ENCODE measurements around the gene CNOT2. TPM values are rescaled to one million over a fixed set of nuclear protein-coding genes. Genes with fewer than 3 reads are reported as not detected.
"Not testable (repeated sequence)": the region's sequence is repeated elsewhere in the genome, so short reads cannot be mapped to it uniquely, and the experiment has no call there.

The CNOT2 gene
- total and polyA plus RNA-seq, 4 experiments from 2014 or later: 93.5 to 121 (median 117) TPM

GRCh38 chr12:70290116-70290515 lies 46.9 kb downstream of the CNOT2 start:
- ChIA-PET CTCF (ENCODE audit: partially characterized antibody) (no interaction called here), POLR2A (ENCODE audit: partially characterized antibody) (no interaction called here)
- Mint-ChIP-seq H3K27me3 (no peaks in the 10 kb centered on the region), H3K36me3 (peaks cover 40 to 41% of the 10 kb centered on the region in 2 donors), H3K4me3 (peak overlapping the region in 1 of 8 donors; percentile 48), H3K4me1 (peaks cover 43 to 66% (median 58%) of the 10 kb centered on the region in 4 donors), H3K27ac (peak overlapping the region in 3 of 7 donors; percentile 2 to 18 (median 8)), H3K9me3 (no peaks in the 10 kb centered on the region)
- intact Hi-C loops (cut with micrococcal nuclease): no loop called here
- H3K27me3 ChIP-seq (ENCODE audit: insufficient read depth, low read length): no peaks in the 10 kb centered on the region
- no peak overlapping the region for H3K27ac ChIP-seq (ENCODE audit: low read depth, low read length)
- no peak overlapping the region for H3K4me3 ChIP-seq (ENCODE audit: low read length in 2 of 2)
- H3K4me1 ChIP-seq (ENCODE audit: insufficient read depth, low read length): peaks cover 8% of the 10 kb centered on the region
- no peaks in the 10 kb centered on the region for H3K9me3 ChIP-seq (ENCODE audit: control insufficient read depth in 1 of 2, low read length in 2 of 2)
- DNase-seq: no peak
- H3K36me3 ChIP-seq (ENCODE audit: insufficient read depth, low read length): peaks cover 6% of the 10 kb centered on the region

GRCh38 chr12:70292017-70292776 lies 49.0 kb downstream of the CNOT2 start:
- Histone ChIP-seq H3K4me3 (ENCODE audit: low read length in 2 of 2) (no peak overlapping the region), H3K27me3 (ENCODE audit: insufficient read depth, low read length) (no peaks in the 10 kb centered on the region), H3K4me1 (ENCODE audit: insufficient read depth, low read length) (peaks cover 8% of the 10 kb centered on the region), H3K27ac (ENCODE audit: low read depth, low read length) (no peak overlapping the region), H3K36me3 (ENCODE audit: insufficient read depth, low read length) (no peaks in the 10 kb centered on the region), H3K9me3 (ENCODE audit: control insufficient read depth in 1 of 2, low read length in 2 of 2) (no peaks in the 10 kb centered on the region)
- H3K4me3 Mint-ChIP-seq: peak overlapping the region in 1 of 8 donors; percentile 3
- peaks cover 35 to 42% of the 10 kb centered on the region in 2 donors for H3K36me3 Mint-ChIP-seq
- CTCF ChIA-PET (ENCODE audit: partially characterized antibody): no interaction called here
- intact Hi-C loops (cut with micrococcal nuclease): no loop called here
- peaks cover 37 to 61% (median 50%) of the 10 kb centered on the region in 4 donors for H3K4me1 Mint-ChIP-seq
- POLR2A ChIA-PET (ENCODE audit: partially characterized antibody): no interaction called here
- DNase-seq: no peak
- H3K27ac Mint-ChIP-seq: peak overlapping the region in 2 of 7 donors; percentile 34 to 36
- no peaks in the 10 kb centered on the region for H3K9me3 Mint-ChIP-seq
- H3K27me3 Mint-ChIP-seq: no peaks in the 10 kb centered on the region

- not testable (repeated sequence) for H3K9me3 ChIP-seq (ENCODE audit: control insufficient read depth in 1 of 2, low read length in 2 of 2); H3K27ac ChIP-seq (ENCODE audit: low read depth, low read length); H3K27me3 ChIP-seq (ENCODE audit: insufficient read depth, low read length); H3K36me3 ChIP-seq (ENCODE audit: insufficient read depth, low read length); H3K4me3 ChIP-seq (ENCODE audit: low read length in 2 of 2); H3K27me3 Mint-ChIP-seq
- H3K9me3 Mint-ChIP-seq: peaks cover 0 to 19% (median 6%) of the 10 kb centered on the region in 8 donors
- intact Hi-C loops (cut with micrococcal nuclease): loop anchor here (5.0 kb wide), 1 partner anchor 63 kb away; the partner anchor contains the start of gene CNOT2
- H3K36me3 Mint-ChIP-seq: peaks cover 43 to 45% of the 10 kb centered on the region in 2 donors
- DNase-seq: peak; percentile 11 to 67 (median 36)
- H3K4me3 Mint-ChIP-seq: peak overlapping the region; percentile 45 to 85 (median 73)
- peaks cover 22% of the 10 kb centered on the region for H3K4me1 ChIP-seq (ENCODE audit: insufficient read depth, low read length)
- ChIA-PET POLR2A (ENCODE audit: partially characterized antibody) (interaction anchor here (1.0 to 1.8 kb wide), 3 partner anchors 10 to 61 kb away, joined by 3 to 8 read pairs (median 5); partner anchors contain the start of gene CNOT2), CTCF (ENCODE audit: partially characterized antibody) (interaction anchor here (0.7 to 1.3 kb wide), 2 partner anchors 15 kb away, joined by 3 read pairs; no protein-coding TSS in a partner anchor)
- H3K4me1 Mint-ChIP-seq: peaks cover 34 to 61% (median 46%) of the 10 kb centered on the region in 4 donors
- H3K27ac Mint-ChIP-seq: peak overlapping the region in 6 of 7 donors; percentile 68 to 91 (median 88)
These were observed 61.7 kb downstream of the CNOT2 start for GRCh38 chr12:70304684-70305555.

DNA sequence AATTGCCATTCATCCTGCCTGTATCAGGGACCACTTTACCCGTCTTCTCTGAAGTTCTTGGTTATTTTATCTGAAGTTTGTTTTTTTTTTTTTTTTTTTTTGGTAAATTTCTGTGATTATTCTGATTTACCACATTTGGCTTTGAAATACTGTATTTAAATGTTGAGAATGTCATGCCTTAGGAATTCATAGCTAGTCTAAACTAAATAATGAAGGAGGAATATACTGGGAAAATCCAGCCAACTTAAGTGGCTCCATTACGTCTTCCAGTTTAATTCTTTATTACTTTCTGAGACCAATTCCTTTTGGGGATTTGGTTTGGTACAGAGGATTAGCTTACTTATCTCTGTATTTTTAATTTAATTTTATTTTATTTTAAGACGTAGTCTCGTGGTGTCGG lies 62.6 kb downstream of the CNOT2 start:
- peaks cover 43 to 48% of the 10 kb centered on the region in 2 donors for H3K36me3 Mint-ChIP-seq
- intact Hi-C loops (cut with micrococcal nuclease): loop anchor here (5.0 kb wide), 1 partner anchor 63 kb away; the partner anchor contains the start of gene CNOT2
- DNase-seq: no peak

GRCh38 chr12:70306676-70307075 lies 63.4 kb downstream of the CNOT2 start:
- Mint-ChIP-seq H3K9me3 (peaks cover 0 to 14% (median 4%) of the 10 kb centered on the region in 8 donors), H3K4me1 (peaks cover 44 to 65% (median 54%) of the 10 kb centered on the region in 4 donors), H3K36me3 (peaks cover 40 to 42% of the 10 kb centered on the region in 2 donors), H3K4me3 (peak overlapping the region in 1 of 8 donors; percentile 45), H3K27me3 (no peaks in the 10 kb centered on the region), H3K27ac (peak overlapping the region in 2 of 7 donors; percentile 13 to 62)
- H3K4me1 ChIP-seq (ENCODE audit: insufficient read depth, low read length): peaks cover 22% of the 10 kb centered on the region
- CTCF ChIA-PET (ENCODE audit: partially characterized antibody): interaction anchor here (1.2 to 1.3 kb wide), 2 partner anchors 14 to 17 kb away, joined by 3 read pairs; no protein-coding TSS in a partner anchor
- no peaks in the 10 kb centered on the region for H3K36me3 ChIP-seq (ENCODE audit: insufficient read depth, low read length)
- no peak overlapping the region for H3K27ac ChIP-seq (ENCODE audit: low read depth, low read length)
- POLR2A ChIA-PET (ENCODE audit: partially characterized antibody): no interaction called here
- no peak overlapping the region for H3K4me3 ChIP-seq (ENCODE audit: low read length in 2 of 2)
- intact Hi-C loops (cut with micrococcal nuclease): loop anchor here (5.0 kb wide), 1 partner anchor 64 kb away; the partner anchor contains the start of gene CNOT2
- H3K27me3 ChIP-seq (ENCODE audit: insufficient read depth, low read length): no peaks in the 10 kb centered on the region
- H3K9me3 ChIP-seq (ENCODE audit: control insufficient read depth in 1 of 2, low read length in 2 of 2): no peaks in the 10 kb centered on the region
- no peak for DNase-seq

More for the DNA sequence above, 62.6 kb downstream of the CNOT2 start:
- Histone ChIP-seq H3K9me3 (ENCODE audit: control insufficient read depth in 1 of 2, low read length in 2 of 2) (no peaks in the 10 kb centered on the region), H3K36me3 (ENCODE audit: insufficient read depth, low read length) (no peaks in the 10 kb centered on the region), H3K27me3 (ENCODE audit: insufficient read depth, low read length) (no peaks in the 10 kb centered on the region), H3K27ac (ENCODE audit: low read depth, low read length) (no peak overlapping the region), H3K4me1 (ENCODE audit: insufficient read depth, low read length) (peaks cover 22% of the 10 kb centered on the region), H3K4me3 (ENCODE audit: low read length in 2 of 2) (no peak overlapping the region)
- peaks cover 0 to 14% (median 6%) of the 10 kb centered on the region in 8 donors for H3K9me3 Mint-ChIP-seq
- H3K4me1 Mint-ChIP-seq: peaks cover 37 to 65% (median 50%) of the 10 kb centered on the region in 4 donors
- no peaks in the 10 kb centered on the region for H3K27me3 Mint-ChIP-seq
- H3K4me3 Mint-ChIP-seq: peak overlapping the region in 2 of 8 donors; percentile 42 to 47
- peak overlapping the region in 3 of 7 donors; percentile 24 to 77 (median 69) for H3K27ac Mint-ChIP-seq
- POLR2A ChIA-PET (ENCODE audit: partially characterized antibody): interaction anchor here (0.7 to 1.8 kb wide), 4 partner anchors 9 to 62 kb away, joined by 3 to 8 read pairs (median 4); partner anchors contain the start of gene CNOT2
- CTCF ChIA-PET (ENCODE audit: partially characterized antibody): interaction anchor here (0.7 to 1.3 kb wide), 2 partner anchors 14 to 22 kb away, joined by 3 to 4 read pairs; no protein-coding TSS in a partner anchor

DNA sequence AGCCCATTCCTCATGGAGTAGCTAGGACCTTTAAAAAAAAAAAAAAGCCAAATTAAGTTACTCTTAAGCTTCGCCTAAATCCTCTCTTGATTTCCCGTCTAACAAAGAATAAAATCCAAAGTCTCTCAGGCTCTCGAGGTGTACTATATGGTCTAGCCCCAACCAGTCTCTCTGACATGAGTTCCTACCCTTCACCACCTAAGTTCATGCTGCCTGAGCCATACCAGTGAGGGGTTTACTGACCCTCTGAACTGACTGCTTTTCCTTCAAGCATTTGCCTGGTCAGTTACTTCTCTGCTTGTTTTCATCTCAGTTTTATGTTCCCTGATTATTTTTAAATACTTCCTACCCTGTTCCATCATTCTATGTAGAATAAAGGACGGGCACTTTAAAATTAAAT lies 64.6 kb downstream of the CNOT2 start:
- no peaks in the 10 kb centered on the region for H3K9me3 ChIP-seq (ENCODE audit: control insufficient read depth in 1 of 2, low read length in 2 of 2)
- no peaks in the 10 kb centered on the region for H3K36me3 ChIP-seq (ENCODE audit: insufficient read depth, low read length)
- no peak for DNase-seq
- ChIA-PET CTCF (ENCODE audit: partially characterized antibody) (interaction anchor here (1.1 kb wide), 1 partner anchor 20 kb away, joined by 3 read pairs; no protein-coding TSS in a partner anchor), POLR2A (ENCODE audit: partially characterized antibody) (interaction anchor here (1.0 to 1.2 kb wide), 2 partner anchors 30 to 64 kb away, joined by 3 to 5 read pairs; no protein-coding TSS in a partner anchor)
- Mint-ChIP-seq H3K9me3 (peaks cover 0 to 14% (median 4%) of the 10 kb centered on the region in 8 donors), H3K4me3 (peak overlapping the region in 1 of 8 donors; percentile 17), H3K27ac (peak overlapping the region in 3 of 7 donors; percentile 40 to 56 (median 48)), H3K4me1 (peaks cover 43 to 63% (median 52%) of the 10 kb centered on the region in 4 donors), H3K27me3 (no peaks in the 10 kb centered on the region), H3K36me3 (peaks cover 37 to 38% of the 10 kb centered on the region in 2 donors)
- intact Hi-C loops (cut with micrococcal nuclease): loop anchor here (5.0 kb wide), 1 partner anchor 66 kb away; the partner anchor contains the start of gene CNOT2
- no peak overlapping the region for H3K27ac ChIP-seq (ENCODE audit: low read depth, low read length)
- H3K4me1 ChIP-seq (ENCODE audit: insufficient read depth, low read length): peaks cover 22% of the 10 kb centered on the region
- no peak overlapping the region for H3K4me3 ChIP-seq (ENCODE audit: low read length in 2 of 2)
- no peaks in the 10 kb centered on the region for H3K27me3 ChIP-seq (ENCODE audit: insufficient read depth, low read length)
